Activated CD8-positive, alpha-beta memory T cell treated with anti-CD3 and anti-CD28 coated beads, Interleukin-2, amount 50 U/mL, for 1 hour (primary cell): ENCODE measurements around the gene UPK1A.

Experiments
- DNase-seq: peaks from one replicate; pipeline ENCODE4 v3.0.0-alpha.2; 2020; ENCODE audit errors: extremely low read depth

The UPK1A gene

DNA sequence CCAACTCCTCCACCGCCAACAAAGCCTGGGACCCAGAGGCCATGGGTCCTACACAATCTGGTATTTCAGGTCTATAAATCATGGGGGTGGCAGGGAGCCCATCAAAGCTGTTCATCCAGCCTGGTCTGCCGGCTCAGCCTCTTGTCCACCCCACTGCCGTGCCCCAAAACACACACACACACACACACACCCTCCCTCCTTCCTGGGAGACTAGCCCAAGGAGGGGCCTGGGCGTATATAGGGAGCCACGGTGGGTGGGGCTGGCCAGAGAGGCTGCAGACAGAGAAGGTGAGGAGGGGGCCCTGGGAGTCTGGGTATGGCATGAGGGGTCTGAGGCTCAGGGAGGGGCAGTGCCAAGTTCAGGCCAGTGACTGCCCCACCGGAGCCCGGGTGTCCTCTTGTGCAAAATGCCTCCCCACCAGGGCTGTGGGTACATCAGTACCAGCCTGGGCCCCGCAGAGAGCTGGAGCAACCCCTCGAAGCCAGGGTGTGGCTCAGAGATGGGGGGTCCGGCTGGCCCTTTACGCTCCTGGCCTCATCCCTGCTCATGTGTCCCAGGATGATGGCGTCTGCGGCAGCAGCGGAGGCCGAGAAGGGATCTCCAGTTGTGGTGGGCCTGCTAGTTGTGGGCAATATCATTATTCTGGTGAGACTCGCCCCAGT lies at the start of gene UPK1A:
Gene UPK1A, plus strand, starts transcription at position 267 of the 663 bp plus-strand sequence. Its CDS starts 296 bp downstream, at position 563.
- DNase-seq, result no peak

DNA sequence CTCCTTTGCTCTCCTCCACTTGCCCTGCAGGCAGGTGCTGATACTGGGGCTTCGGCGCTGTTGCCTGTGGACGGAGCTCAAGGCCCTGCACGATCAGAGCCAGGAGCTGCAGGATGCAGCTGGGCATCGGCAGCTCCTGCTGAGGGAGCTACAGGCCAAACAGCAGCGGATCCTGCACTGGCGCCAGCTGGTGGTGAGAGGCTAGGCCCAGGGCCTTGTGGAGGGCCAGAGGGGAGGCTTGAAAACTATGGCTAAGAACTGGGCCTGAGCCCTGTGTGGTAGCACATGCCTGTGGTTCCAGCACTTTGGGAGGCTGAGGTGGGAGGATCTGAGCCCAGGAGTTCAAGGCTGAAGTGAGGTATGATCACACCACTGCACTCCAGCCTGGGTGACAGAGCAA lies 47.5 kb upstream of the UPK1A start:
- no peak for DNase-seq

DNA sequence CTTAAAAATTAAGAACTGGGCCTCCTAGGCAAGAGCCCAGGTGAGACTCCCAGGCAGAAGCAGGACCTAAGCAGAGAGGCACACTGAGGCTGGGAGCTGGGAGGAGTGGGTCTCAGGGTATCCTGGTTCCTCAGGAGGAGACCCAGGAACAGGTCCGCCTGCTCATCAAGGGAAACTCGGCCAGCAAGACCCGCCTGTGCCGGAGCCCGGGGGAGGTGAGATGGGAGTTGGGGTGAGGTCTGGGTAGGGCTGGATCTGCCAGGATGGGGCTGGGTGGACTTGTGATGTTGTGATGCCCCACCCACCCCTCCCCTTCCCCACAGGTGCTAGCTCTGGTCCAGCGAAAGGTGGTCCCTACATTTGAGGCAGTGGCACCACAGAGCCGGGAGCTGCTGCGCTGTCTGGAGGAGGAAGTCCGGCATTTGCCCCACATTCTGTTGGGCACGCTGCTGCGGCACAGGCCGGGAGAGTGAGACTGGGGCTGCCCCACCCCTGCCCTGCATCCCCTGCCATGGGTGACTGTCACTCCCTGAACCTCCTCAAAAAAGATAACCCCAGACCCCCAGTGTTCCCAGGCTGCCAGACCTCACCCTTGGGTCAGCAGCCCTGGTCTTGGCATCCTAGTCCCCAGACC lies 46.9 kb upstream of the UPK1A start:
- DNase-seq, result no peak

DNA sequence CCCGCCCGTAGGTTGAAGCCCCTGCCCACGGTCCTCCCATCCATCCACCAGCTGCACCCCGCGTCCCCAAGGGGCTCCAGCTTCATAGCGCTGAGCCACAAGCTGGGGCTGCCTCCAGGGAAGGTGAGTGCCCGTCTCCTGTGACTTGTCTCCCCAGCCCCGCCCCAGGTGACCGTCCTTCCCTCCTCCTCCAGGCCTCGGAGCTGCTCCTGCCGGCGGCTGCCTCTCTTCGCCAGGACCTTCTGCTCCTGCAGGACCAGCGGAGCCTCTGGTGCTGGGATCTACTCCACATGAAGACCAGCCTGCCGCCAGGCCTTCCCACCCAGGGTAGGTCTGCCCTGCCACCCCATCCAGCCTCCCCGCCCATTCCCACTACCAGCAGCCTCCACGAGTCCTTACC lies 46.3 kb upstream of the UPK1A start:
- no peak for DNase-seq

DNA sequence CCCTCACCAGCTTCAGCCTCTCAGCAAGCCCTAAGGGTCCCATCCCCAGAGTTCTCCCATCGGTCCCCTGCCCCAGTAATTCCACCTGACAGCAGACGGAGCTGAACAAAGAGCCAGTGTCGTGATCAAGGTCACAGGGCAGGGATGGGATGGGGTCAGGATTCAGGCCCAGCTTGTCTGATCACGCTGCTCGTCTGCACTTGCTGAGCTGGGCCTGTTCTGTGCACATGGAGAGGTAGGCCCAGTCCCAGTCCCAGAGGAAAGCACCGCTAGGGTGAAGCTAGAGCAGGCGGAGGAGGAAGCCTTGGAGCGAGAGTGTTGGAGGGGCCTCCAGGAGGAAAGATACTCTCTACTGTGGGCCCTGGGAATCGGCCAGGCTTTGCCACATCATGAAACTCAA lies 44.6 kb upstream of the UPK1A start:
- no peak for DNase-seq

DNA sequence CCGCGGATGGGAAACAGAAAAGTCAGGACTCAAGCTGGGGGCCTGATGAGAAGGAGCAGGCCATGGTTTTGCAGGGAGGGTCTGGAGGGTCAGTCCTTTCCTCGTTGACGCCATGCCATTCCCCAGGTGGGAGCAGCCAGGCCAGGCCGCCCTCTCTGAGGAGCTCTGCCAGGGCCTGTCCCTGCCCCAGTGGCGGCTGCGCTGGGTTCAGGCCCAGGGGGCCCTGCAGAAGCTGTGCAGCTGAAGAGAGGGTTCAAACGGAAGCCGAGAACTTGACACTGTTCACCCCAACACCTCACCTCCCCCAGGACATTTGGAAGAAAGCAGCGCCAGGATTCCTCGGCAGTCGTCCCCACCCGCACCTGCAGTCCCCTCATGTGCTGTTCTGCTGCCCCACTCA lies 43.6 kb upstream of the UPK1A start:
- DNase-seq, result no peak

DNA sequence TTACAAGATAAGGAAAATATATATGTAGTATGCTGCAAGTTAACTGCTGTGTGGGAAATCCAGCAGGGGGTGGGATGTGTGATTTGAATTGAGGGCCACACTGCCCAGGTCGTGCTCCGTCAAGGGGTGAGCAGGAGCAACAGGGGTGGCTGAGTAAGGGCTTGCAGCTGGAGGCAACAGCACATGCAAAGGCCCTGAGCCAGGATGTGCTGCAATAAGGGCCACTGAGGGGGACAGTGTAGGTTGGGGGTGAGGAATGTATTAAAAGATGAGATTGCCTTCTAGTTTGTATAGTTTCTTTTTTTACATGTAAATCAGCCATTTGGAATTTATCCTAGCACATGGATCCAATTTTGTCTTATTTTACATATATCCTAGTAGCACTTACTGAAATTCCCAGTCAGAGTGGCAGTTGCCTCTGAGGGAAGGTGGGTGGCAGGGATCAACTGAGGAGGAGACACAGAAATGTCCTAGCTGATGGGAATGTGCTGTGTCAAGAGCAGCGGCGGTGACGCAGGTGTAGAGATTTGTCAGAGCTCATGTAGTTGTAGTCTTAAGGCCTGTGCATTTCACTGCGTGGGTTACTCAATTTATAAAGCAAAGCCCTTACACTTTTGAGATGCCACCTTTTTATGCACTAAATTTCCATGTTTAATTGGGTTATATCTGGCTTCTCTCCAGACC lies 42.8 kb upstream of the UPK1A start:
- DNase-seq, result no peak

DNA sequence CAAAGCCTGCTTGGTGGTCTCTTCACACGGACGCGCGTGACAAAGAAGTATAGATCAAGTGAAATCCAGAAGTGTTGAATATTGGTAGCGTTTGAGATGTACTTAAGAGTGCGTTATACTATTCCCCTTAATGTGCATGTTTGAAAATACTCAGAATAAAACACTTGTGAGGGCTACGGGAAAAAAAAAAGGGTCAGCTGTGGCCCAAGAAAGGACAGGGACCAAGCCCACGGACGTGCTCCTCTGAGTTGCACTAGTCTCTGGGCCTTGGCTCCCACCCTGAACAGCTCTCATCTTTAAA lies 38.1 kb upstream of the UPK1A start:
- DNase-seq, result no peak

DNA sequence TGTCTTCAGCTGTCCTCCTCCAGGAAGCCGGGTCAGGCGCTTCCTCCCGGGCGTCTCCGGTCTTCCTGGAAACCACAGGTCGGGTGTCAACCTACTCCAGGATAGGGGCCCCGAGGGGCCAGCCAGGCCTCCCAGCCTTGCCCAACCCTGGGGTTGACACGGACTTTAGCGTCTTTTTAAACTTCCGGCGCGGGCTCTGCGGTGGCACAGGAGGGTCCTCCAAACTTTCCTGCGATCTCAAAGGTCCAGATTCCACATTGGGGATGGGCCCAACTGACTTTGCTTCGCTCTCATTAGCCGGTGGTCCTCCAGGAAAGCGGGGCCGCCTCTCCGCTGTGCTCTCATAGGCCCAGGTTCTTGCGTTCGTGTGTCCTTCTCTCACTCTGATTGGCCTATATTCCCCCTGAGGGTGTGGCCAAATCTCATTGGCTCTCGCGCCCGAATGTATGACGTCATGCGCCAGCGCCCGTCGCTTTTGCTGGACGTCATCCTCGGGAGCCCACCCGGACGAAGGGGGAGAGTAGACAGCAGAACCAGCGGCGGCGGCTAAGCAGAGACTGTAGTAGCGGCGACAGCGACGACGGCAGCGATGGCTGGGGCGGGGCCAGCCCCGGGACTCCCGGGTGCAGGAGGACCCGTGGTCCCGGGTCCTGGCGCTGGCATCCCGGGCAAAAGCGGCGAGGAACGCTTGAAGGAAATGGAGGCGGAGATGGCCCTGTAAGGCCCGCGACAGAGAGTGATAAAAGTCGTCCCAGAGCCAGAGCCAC lies 37.6 kb upstream of the UPK1A start, which contains the start of gene RBM42:
Gene RBM42, plus strand, starts transcription at position 472 of the 767 bp plus-strand sequence. Its CDS starts 118 bp downstream, at position 590.
- DNase-seq, result peak; percentile 95

DNA sequence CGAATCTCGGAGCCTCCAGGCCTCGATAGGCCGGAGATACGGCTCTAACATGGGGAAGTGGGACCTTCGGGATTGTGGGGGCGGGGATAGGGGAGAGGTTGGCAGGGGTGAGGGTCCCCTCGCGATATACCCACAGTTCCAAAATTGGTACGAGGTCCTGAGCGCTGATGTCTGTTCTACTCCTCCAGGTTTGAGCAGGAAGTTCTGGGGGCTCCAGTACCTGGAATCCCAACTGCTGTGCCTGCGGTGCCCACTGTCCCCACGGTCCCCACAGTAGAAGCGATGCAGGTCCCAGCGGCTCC lies 37.0 kb upstream of the UPK1A start:
- no peak for DNase-seq

DNA sequence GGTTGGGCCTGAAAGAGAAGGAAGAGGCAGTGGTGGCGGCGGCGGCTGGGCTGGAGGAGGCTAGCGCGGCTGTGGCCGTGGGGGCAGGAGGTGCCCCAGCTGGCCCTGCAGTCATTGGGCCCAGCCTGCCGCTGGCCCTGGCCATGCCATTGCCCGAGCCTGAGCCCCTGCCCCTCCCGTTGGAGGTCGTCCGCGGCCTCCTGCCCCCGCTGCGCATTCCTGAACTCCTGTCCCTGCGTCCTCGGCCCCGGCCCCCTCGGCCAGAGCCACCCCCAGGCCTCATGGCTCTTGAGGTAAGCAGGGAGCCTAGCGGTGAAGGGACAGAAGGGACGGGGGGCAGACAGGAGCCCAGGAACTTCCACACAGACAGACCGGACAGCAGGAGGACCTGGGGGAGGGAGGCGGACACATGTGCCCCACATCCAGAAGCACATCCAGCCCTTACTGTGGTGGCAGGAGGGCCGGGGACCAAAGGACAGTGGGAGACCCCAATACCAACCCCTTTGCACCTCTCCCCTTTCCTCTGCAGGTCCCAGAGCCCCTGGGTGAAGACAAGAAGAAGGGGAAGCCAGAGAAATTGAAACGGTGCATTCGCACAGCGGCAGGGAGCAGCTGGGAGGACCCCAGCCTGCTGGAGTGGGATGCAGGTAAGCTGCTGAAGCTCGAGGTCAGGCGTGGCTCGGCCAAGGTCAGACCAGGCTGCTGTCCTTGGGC lies 32.4 kb upstream of the UPK1A start:
- no peak for DNase-seq

DNA sequence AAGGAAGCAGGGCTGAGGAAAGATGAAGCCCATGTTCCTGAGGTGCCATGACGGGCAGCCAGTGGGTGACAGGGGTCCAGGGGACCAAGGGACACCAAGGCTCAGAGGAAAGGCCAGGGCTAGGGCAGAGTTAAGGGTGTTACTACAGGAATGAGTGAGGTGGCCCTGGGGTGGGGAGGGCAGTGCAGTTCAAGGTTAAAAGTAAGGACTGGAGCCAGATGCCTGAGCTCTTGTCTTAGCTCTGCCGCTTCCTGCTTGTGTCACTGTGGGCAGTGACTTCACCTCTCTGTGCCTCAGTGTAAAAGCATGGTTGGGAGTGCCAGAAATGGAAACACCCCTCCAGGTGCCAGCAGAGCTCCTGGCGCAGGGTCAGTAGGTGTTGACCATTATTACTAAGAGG lies 29.7 kb upstream of the UPK1A start:
- no peak for DNase-seq

DNA sequence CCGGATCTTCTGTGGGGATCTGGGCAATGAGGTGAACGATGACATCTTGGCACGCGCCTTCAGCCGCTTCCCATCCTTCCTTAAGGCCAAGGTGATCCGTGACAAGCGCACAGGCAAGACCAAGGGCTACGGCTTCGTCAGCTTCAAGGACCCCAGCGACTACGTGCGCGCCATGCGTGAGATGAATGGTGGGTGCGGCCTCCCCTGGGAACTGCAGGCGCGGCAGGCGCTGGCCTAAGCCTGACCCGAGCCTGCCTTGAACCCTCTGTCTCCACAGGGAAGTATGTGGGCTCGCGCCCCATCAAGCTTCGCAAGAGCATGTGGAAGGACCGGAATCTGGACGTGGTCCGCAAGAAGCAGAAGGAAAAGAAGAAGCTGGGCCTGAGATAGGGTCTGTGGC lies 29.2 kb upstream of the UPK1A start:
- DNase-seq, result no peak

DNA sequence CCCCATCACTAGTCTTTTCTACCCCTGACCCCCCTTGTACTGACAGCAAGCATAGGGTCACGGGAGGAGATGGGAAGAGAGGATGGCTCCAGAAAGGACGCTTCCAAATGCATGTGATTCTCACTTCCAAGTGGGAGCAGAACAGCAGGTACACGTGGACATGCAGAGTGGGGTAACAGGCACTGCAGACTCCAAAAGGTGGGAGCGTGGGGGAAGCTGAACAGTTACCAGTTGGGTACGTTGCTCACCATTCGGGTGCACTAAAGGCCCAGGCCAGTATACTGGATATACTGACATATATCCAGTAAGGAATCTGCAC lies 27.0 kb upstream of the UPK1A start:
- no peak for DNase-seq

DNA sequence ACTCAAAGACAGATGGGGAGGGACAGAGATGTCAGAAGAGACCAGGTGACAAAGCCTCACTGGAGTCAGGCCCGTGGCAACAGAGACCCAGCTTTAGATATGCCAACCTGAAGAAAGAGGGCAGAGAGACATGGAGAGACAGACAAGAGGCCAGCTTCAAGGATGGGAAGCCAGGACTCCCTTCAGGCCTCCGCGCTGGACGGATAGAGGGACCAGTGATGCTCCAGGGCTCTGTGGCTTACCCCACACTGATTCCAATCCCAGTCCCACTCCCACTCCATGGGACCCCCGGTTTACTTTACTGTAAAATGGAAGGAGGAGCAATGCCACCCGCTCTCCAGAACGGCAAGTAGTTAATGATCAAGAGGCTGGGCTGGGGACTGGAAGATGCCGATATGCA lies 26.5 kb upstream of the UPK1A start:
- DNase-seq, result no peak

DNA sequence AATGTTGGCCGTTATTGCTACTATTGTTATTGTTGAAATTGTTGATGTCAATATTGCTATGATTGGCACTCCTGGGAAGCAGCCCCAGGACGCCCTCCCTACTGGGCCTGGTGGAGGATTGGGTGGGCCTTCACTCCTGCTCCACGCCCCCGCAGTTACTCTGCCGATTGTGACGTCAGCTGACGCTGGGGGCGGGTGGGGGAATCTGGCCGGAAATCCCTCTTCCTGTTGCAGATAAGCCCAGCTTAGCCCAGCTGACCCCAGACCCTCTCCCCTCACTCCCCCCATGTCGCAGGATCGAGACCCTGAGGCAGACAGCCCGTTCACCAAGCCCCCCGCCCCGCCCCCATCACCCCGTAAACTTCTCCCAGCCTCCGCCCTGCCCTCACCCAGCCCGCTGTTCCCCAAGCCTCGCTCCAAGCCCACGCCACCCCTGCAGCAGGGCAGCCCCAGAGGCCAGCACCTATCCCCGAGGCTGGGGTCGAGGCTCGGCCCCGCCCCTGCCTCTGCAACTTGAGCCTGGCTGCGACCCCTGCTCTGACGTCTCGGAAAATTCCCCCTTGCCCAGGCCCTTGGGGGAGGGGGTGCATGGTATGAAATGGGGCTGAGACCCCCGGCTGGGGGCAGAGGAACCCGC lies 24.7 kb upstream of the UPK1A start, which contains the start of gene ETV2:
Gene ETV2, plus strand, starts transcription at position 231 of the 637 bp plus-strand sequence. CDS start 716 bp downstream, outside the sequence.
- no peak for DNase-seq

DNA sequence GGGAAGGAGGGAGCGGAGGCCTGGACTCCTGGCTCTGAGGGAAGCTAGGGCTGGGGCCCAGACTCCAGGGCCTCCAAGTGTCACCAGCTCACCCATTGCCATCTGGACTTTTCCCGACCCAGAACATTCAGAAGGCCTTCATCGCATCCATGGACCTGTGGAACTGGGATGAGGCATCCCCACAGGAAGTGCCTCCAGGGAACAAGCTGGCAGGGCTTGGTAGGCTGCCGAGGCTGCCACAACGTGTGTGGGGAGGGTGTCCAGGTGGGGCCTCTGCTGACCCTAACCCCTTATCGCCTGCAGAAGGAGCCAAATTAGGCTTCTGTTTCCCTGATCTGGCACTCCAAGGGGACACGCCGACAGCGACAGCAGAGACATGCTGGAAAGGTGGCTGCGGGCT lies 24.0 kb upstream of the UPK1A start:
- no peak for DNase-seq

DNA sequence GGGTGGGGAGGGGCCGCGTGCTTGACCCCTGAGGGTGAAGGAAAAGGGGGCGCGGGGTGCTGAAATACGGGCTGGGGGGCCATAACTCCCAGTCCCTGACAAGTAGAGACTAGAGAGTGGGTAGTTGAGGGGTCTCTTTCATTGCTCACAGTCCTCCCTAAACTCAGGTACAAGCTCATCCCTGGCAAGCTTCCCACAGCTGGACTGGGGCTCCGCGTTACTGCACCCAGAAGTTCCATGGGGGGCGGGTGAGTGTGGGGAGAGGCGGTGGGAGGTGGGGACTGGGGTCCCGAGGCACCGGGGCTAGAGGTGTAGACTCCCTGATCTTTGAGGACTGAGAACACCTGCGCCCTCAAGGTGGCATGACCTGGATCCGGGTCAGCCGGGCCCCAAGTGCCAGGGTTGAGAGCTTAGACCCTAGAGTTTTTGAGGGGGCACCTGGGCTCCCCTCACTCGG lies 23.5 kb upstream of the UPK1A start:
- no peak for DNase-seq

DNA sequence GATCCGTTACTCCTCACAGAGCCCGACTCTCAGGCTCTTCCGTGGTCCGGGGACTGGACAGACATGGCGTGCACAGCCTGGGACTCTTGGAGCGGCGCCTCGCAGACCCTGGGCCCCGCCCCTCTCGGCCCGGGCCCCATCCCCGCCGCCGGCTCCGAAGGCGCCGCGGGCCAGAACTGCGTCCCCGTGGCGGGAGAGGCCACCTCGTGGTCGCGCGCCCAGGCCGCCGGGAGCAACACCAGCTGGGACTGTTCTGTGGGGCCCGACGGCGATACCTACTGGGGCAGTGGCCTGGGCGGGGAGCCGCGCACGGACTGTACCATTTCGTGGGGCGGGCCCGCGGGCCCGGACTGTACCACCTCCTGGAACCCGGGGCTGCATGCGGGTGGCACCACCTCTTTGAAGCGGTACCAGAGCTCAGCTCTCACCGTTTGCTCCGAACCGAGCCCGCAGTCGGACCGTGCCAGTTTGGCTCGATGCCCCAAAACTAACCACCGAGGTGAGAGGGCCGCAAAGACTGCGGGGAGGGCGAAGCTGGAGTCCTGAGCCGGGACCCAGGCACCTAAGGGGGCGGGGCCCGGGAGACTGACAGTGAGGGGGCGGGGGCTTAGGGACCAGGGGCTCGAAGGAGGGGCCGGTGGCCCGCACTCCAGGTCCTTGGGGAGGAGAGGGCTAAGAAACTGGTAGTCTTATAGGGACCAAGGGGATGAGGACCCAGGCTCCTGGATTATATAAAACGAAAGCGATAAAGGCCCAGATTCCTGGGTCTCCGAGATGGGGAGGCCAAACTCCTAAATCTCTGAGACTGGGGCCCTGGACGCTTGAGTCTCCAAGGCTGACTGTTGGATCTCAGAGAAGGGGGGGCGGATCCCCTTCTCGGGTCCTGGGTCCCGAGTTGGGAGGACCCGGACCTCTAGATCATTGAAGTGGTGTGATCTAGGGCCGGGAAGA lies 22.8 kb upstream of the UPK1A start:
- DNase-seq, result peak; percentile 45

DNA sequence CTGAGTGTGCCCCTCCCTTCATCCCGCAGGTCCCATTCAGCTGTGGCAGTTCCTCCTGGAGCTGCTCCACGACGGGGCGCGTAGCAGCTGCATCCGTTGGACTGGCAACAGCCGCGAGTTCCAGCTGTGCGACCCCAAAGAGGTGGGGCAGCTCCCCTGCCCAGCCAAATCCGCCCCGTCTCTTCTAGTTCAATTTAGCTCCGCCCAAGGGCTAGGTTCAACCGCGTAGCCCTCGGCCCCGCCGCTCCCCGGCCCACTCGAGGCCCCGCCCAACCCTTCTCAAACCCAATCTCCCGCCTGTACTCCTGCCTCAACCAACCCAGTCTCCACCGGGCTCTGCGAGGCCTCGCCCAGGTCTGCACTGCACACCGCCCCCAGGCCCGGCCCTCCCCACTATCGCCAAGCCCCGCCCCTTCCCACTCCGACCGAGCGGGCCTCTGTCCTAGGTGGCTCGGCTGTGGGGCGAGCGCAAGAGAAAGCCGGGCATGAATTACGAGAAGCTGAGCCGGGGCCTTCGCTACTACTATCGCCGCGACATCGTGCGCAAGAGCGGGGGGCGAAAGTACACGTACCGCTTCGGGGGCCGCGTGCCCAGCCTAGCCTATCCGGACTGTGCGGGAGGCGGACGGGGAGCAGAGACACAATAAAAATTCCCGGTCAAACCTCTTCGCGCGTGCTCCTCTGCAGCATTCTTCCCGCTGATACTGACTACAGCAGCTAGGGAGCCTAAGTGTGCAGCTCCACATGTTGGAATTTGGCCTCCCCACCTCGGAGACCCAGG lies 21.9 kb upstream of the UPK1A start:
- DNase-seq, result peak; percentile 85
